Activated naive CD4-positive, alpha-beta T cell treated with anti-CD3 and anti-CD28 coated beads, Interleukin-2, amount 50 U/mL, for 24 hours (primary cell): Measurements from ENCODE around the gene GRAMD1B.
"Not testable (repeated sequence)": the region's sequence is repeated elsewhere in the genome, so short reads cannot be mapped to it uniquely, and the experiment has no call there.

Source experiments
- H3K27ac Mint-ChIP-seq: one replicate; pipeline ENCODE4 v1.8.0; 2021; ENCODE audit warnings: mild to moderate bottlenecking, mixed read lengths
- H3K27me3 Mint-ChIP-seq: one replicate; pipeline ENCODE4 v1.8.0; 2021; ENCODE audit warnings: mixed read lengths
- H3K36me3 Mint-ChIP-seq: one replicate; pipeline ENCODE4 v1.8.0; 2021; ENCODE audit warnings: mixed read lengths
- H3K4me1 Mint-ChIP-seq: one replicate; pipeline ENCODE4 v1.8.0; 2021; ENCODE audit warnings: mixed read lengths
- H3K4me3 Mint-ChIP-seq: one replicate; pipeline ENCODE4 v1.8.0; 2021; ENCODE audit warnings: mild to moderate bottlenecking, mixed read lengths
- H3K9me3 Mint-ChIP-seq: one replicate; pipeline ENCODE4 v1.8.0; 2021; ENCODE audit warnings: mixed read lengths

Gene GRAMD1B

GRCh38 chr11:123452794-123453193 is 22.7 kb downstream of the GRAMD1B start:
- no peaks in the 10 kb centered on the region for H3K27me3 Mint-ChIP-seq
- H3K4me3 Mint-ChIP-seq, result no peak overlapping the region
- H3K36me3 Mint-ChIP-seq, result no peaks in the 10 kb centered on the region
- peaks cover 28% of the 10 kb centered on the region for H3K4me1 Mint-ChIP-seq
- no peak overlapping the region for H3K27ac Mint-ChIP-seq
- H3K9me3 Mint-ChIP-seq, result no peaks in the 10 kb centered on the region

GRCh38 chr11:123454060-123454651 is 24.1 kb downstream of the GRAMD1B start:
- no peaks in the 10 kb centered on the region for H3K9me3 Mint-ChIP-seq
- peak overlapping the region; percentile 8 for H3K4me3 Mint-ChIP-seq
- peaks cover 28% of the 10 kb centered on the region for H3K4me1 Mint-ChIP-seq
- no peaks in the 10 kb centered on the region for H3K27me3 Mint-ChIP-seq
- no peaks in the 10 kb centered on the region for H3K36me3 Mint-ChIP-seq
- peak overlapping the region; percentile 56 for H3K27ac Mint-ChIP-seq

GRCh38 chr11:123454796-123455195 is 24.7 kb downstream of the GRAMD1B start:
- H3K36me3 Mint-ChIP-seq, result no peaks in the 10 kb centered on the region
- peaks cover 28% of the 10 kb centered on the region for H3K4me1 Mint-ChIP-seq
- H3K27me3 Mint-ChIP-seq, result no peaks in the 10 kb centered on the region
- H3K9me3 Mint-ChIP-seq, result no peaks in the 10 kb centered on the region
- no peak overlapping the region for H3K27ac Mint-ChIP-seq
- H3K4me3 Mint-ChIP-seq, result peak overlapping the region; percentile 8

GRCh38 chr11:123456448-123456847 is 26.4 kb downstream of the GRAMD1B start:
- H3K36me3 Mint-ChIP-seq, H3K9me3 Mint-ChIP-seq, H3K27ac Mint-ChIP-seq, H3K27me3 Mint-ChIP-seq, H3K4me3 Mint-ChIP-seq: not testable (repeated sequence)
- H3K4me1 Mint-ChIP-seq, result peaks cover 28% of the 10 kb centered on the region

GRCh38 chr11:123457187-123457770 is 27.2 kb downstream of the GRAMD1B start:
- Mint-ChIP-seq H3K27ac (peak overlapping the region; percentile 85), H3K9me3 (no peaks in the 10 kb centered on the region), H3K4me1 (peaks cover 28% of the 10 kb centered on the region), H3K36me3 (no peaks in the 10 kb centered on the region), H3K4me3 (no peak overlapping the region), H3K27me3 (no peaks in the 10 kb centered on the region)

GRCh38 chr11:123458501-123458900 is 28.4 kb downstream of the GRAMD1B start:
- H3K4me1 Mint-ChIP-seq, result peaks cover 27% of the 10 kb centered on the region
- no peaks in the 10 kb centered on the region for H3K9me3 Mint-ChIP-seq

GRCh38 chr11:123460012-123460700 is 30.1 kb downstream of the GRAMD1B start:
- peaks cover 1% of the 10 kb centered on the region for H3K36me3 Mint-ChIP-seq
- H3K4me1 Mint-ChIP-seq, result peaks cover 13% of the 10 kb centered on the region
- no peaks in the 10 kb centered on the region for H3K9me3 Mint-ChIP-seq
- H3K27me3 Mint-ChIP-seq, result no peaks in the 10 kb centered on the region
- no peak overlapping the region for H3K27ac Mint-ChIP-seq
- H3K4me3 Mint-ChIP-seq, result no peak overlapping the region

More at GRCh38 chr11:123458501-123458900, 28.4 kb downstream of the GRAMD1B start:
- Mint-ChIP-seq H3K27ac (peak overlapping the region; percentile 30), H3K36me3 (peaks cover under 1% of the 10 kb centered on the region), H3K27me3 (no peaks in the 10 kb centered on the region), H3K4me3 (no peak overlapping the region)

- Mint-ChIP-seq H3K9me3 (no peaks in the 10 kb centered on the region), H3K4me1 (peaks cover 13% of the 10 kb centered on the region), H3K27ac (no peak overlapping the region), H3K36me3 (peaks cover 1% of the 10 kb centered on the region), H3K27me3 (no peaks in the 10 kb centered on the region), H3K4me3 (no peak overlapping the region)
These were observed 31.1 kb downstream of the GRAMD1B start for GRCh38 chr11:123461164-123461563.

- not testable (repeated sequence) for H3K9me3 Mint-ChIP-seq, H3K36me3 Mint-ChIP-seq, H3K27ac Mint-ChIP-seq, H3K27me3 Mint-ChIP-seq, H3K4me1 Mint-ChIP-seq, H3K4me3 Mint-ChIP-seq
These were observed 35.6 kb downstream of the GRAMD1B start for GRCh38 chr11:123465667-123466066.

- H3K4me3 Mint-ChIP-seq, H3K27me3 Mint-ChIP-seq, H3K27ac Mint-ChIP-seq, H3K36me3 Mint-ChIP-seq, H3K4me1 Mint-ChIP-seq, H3K9me3 Mint-ChIP-seq: not testable (repeated sequence)
These were observed 36.1 kb downstream of the GRAMD1B start for GRCh38 chr11:123466172-123466571.

- Mint-ChIP-seq H3K27me3 (no peaks in the 10 kb centered on the region), H3K9me3 (no peaks in the 10 kb centered on the region), H3K27ac (no peak overlapping the region), H3K4me1 (no peaks in the 10 kb centered on the region), H3K4me3 (no peak overlapping the region), H3K36me3 (no peaks in the 10 kb centered on the region)
These were observed 39.0 kb downstream of the GRAMD1B start for GRCh38 chr11:123469089-123469488.

GRCh38 chr11:123469586-123469985 is 39.5 kb downstream of the GRAMD1B start:
- no peaks in the 10 kb centered on the region for H3K9me3 Mint-ChIP-seq
- no peaks in the 10 kb centered on the region for H3K36me3 Mint-ChIP-seq
- no peak overlapping the region for H3K27ac Mint-ChIP-seq
- H3K27me3 Mint-ChIP-seq, result no peaks in the 10 kb centered on the region
- H3K4me3 Mint-ChIP-seq, result no peak overlapping the region
- H3K4me1 Mint-ChIP-seq, result no peaks in the 10 kb centered on the region

GRCh38 chr11:123470842-123471241 is 40.8 kb downstream of the GRAMD1B start:
- Mint-ChIP-seq H3K4me1 (no peaks in the 10 kb centered on the region), H3K9me3 (no peaks in the 10 kb centered on the region), H3K27ac (no peak overlapping the region), H3K4me3 (no peak overlapping the region), H3K36me3 (no peaks in the 10 kb centered on the region), H3K27me3 (no peaks in the 10 kb centered on the region)

GRCh38 chr11:123472236-123472935 is 42.3 kb downstream of the GRAMD1B start:
- H3K27ac Mint-ChIP-seq, result no peak overlapping the region
- H3K4me3 Mint-ChIP-seq, result no peak overlapping the region
- no peaks in the 10 kb centered on the region for H3K4me1 Mint-ChIP-seq
- H3K36me3 Mint-ChIP-seq, result no peaks in the 10 kb centered on the region
- no peaks in the 10 kb centered on the region for H3K27me3 Mint-ChIP-seq
- no peaks in the 10 kb centered on the region for H3K9me3 Mint-ChIP-seq

GRCh38 chr11:123473941-123474677 is 44.0 kb downstream of the GRAMD1B start:
- Mint-ChIP-seq H3K4me1 (peaks cover 5% of the 10 kb centered on the region), H3K27me3 (no peaks in the 10 kb centered on the region), H3K27ac (no peak overlapping the region), H3K36me3 (no peaks in the 10 kb centered on the region), H3K9me3 (no peaks in the 10 kb centered on the region), H3K4me3 (no peak overlapping the region)
